SK-N-SH treated with all-trans-retinoic acid at 6 μM for 48 hours (cell line): ENCODE measurements around the gene EPN2.

Experiments used
- ATAC-seq: fragments of 200-7000 bp; cut with Tn5 transposase; 3 replicates; pipeline ENCODE4 v1.9.1; 2020; ENCODE audit warnings: mild to moderate bottlenecking, moderate library complexity
- ARNTL ChIP-seq: fragments of 450-650 bp; formaldehyde crosslinking; IDR thresholded peaks from 2 replicates; pipeline ENCODE4 v1.5.0; 2020; ENCODE audit warnings: low read depth, mild to moderate bottlenecking, moderate library complexity, borderline replicate concordance
- BACH2 ChIP-seq: fragments of 250-450 bp; sonication (Bioruptor Pico); IDR thresholded peaks from 2 replicates; pipeline ENCODE4 v1.9.0; 2021; ENCODE audit warnings: mild to moderate bottlenecking, borderline replicate concordance
- ESRRG ChIP-seq: fragments of 250-450 bp; sonication (Bioruptor Pico); IDR thresholded peaks from 2 replicates; pipeline ENCODE4 v1.6.1; 2021; ENCODE audit warnings: mild to moderate bottlenecking
- ISL1 ChIP-seq: fragments of 250-450 bp; sonication (Bioruptor Pico); IDR thresholded peaks from 2 replicates; pipeline ENCODE4 v2.1.2; 2022; ENCODE audit warnings: mild to moderate bottlenecking, moderate library complexity
- OSR1 ChIP-seq: fragments of 250-450 bp; sonication (Bioruptor Pico); IDR thresholded peaks from 2 replicates; pipeline ENCODE4 v1.8.0; 2022; ENCODE audit warnings: moderate library complexity, mild to moderate bottlenecking, inconsistent platforms
- PATZ1 ChIP-seq: fragments of 250-450 bp; sonication (Bioruptor Pico); IDR thresholded peaks from 2 replicates; pipeline ENCODE4 v1.8.0; 2020; ENCODE audit warnings: mild to moderate bottlenecking, moderate library complexity, borderline replicate concordance
- PPARA ChIP-seq: fragments of 250-450 bp; sonication (Bioruptor Pico); IDR thresholded peaks from 2 replicates; pipeline ENCODE4 v1.5.0; 2020; ENCODE audit warnings: mild to moderate bottlenecking, borderline replicate concordance
- RARB ChIP-seq: fragments of 250-450 bp; sonication (Bioruptor Pico); IDR thresholded peaks from 2 replicates; pipeline ENCODE4 v1.8.0; 2021; ENCODE audit warnings: mild to moderate bottlenecking, moderate library complexity
- TCF4 ChIP-seq: fragments of 250-450 bp; sonication (Bioruptor Pico); IDR thresholded peaks from 2 replicates; pipeline ENCODE4 v1.8.0; 2021; ENCODE audit warnings: mild to moderate bottlenecking, moderate library complexity, borderline replicate concordance
- TOX ChIP-seq: fragments of 250-450 bp; sonication (Bioruptor Pico); IDR thresholded peaks from 2 replicates; pipeline ENCODE4 v1.8.0; 2021; ENCODE audit warnings: mild to moderate bottlenecking, moderate library complexity, borderline replicate concordance
- ZC3H10 ChIP-seq: fragments of 250-450 bp; sonication (Bioruptor Pico); IDR thresholded peaks from 2 replicates; pipeline ENCODE4 v1.5.1; 2021; ENCODE audit warnings: mild to moderate bottlenecking, moderate library complexity
- ZFP3 ChIP-seq: fragments of 250-450 bp; sonication (Bioruptor Pico); IDR thresholded peaks from 2 replicates; pipeline ENCODE4 v1.5.0; 2020; ENCODE audit warnings: mild to moderate bottlenecking, moderate library complexity
- ZFP30 ChIP-seq: fragments of 450-650 bp; formaldehyde crosslinking; IDR thresholded peaks from 2 replicates; pipeline ENCODE4 v1.5.0; 2022; ENCODE audit warnings: mild to moderate bottlenecking, moderate library complexity
- ZNF565 ChIP-seq: fragments of 450-650 bp; formaldehyde crosslinking; conservative IDR thresholded peaks from 2 replicates; pipeline ENCODE4 v1.5.0; 2020; ENCODE audit warnings: low read depth, mild to moderate bottlenecking, moderate library complexity
- ZNF70 ChIP-seq: fragments of 450-650 bp; formaldehyde crosslinking; IDR thresholded peaks from 2 replicates; pipeline ENCODE4 v1.5.0; 2020; ENCODE audit warnings: mild to moderate bottlenecking, moderate library complexity
- ZNF8 ChIP-seq: fragments of 450-650 bp; formaldehyde crosslinking; IDR thresholded peaks from 2 replicates; pipeline ENCODE4 v1.5.0; 2020; ENCODE audit warnings: mild to moderate bottlenecking, moderate library complexity
- TF ChIP-seq, protein P1 (sequence below): fragments of 250-450 bp; sonication (Bioruptor Pico); IDR thresholded peaks from 2 replicates; pipeline ENCODE4 v1.5.1; 2021; ENCODE audit warnings: mild to moderate bottlenecking, moderate library complexity
- TF ChIP-seq, protein P2 (sequence below): fragments of 250-450 bp; sonication (Bioruptor Pico); IDR thresholded peaks from 2 replicates; pipeline ENCODE4 v1.5.0; 2020; ENCODE audit warnings: mild to moderate bottlenecking, moderate library complexity

Gene EPN2

DNA sequence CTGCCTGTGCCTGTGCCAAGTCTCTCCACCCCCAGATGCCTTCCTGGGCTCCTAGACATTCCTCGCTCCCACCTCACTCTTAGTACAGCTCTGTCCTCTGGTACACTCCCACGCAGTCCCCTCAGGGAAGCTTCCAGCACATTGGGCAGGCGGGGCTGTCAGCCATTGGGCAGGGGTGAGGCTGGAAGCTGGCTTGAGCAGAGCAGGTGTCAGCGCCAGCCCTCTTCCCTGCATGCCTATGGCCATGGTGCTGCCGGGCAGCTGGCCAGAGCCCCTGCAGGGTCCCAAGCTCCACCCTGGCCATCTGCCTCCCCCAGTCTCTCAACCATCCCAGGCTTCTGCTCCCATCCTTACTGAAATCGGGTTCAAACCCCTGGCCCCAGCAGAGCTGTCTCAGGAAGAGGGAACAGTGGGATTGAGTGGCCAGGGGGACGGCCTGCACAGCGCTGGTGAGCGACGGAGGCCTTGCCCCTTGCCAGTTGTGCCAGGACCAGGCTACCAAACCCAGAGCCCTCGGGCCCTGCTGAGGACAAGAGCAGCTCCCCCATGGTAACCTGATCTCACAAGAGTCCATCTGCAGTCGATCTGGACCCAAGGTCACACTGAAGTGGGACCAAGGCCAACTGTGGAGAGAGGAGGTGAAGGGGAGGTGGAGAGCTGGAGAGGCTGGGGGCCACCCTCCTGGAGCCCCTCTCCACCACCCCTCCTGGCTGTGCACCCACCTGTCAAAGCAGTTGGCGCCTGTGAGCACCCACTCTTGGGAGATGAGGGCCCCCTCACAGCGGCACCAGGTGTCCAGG lies 127.7 kb downstream of the EPN2 start:
- no peak for TF ChIP-seq BACH2 (CRISPR knock-in tag)
- no peak for TF ChIP-seq ZFP3 (CRISPR knock-in tag)
- no peak for TF ChIP-seq OSR1 (CRISPR knock-in tag)
- TF ChIP-seq, protein P1, sequence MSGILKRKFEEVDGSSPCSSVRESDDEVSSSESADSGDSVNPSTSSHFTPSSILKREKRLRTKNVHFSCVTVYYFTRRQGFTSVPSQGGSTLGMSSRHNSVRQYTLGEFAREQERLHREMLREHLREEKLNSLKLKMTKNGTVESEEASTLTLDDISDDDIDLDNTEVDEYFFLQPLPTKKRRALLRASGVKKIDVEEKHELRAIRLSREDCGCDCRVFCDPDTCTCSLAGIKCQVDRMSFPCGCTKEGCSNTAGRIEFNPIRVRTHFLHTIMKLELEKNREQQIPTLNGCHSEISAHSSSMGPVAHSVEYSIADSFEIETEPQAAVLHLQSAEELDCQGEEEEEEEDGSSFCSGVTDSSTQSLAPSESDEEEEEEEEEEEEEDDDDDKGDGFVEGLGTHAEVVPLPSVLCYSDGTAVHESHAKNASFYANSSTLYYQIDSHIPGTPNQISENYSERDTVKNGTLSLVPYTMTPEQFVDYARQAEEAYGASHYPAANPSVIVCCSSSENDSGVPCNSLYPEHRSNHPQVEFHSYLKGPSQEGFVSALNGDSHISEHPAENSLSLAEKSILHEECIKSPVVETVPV (CRISPR knock-in tag): no peak
- TF ChIP-seq, protein P2, sequence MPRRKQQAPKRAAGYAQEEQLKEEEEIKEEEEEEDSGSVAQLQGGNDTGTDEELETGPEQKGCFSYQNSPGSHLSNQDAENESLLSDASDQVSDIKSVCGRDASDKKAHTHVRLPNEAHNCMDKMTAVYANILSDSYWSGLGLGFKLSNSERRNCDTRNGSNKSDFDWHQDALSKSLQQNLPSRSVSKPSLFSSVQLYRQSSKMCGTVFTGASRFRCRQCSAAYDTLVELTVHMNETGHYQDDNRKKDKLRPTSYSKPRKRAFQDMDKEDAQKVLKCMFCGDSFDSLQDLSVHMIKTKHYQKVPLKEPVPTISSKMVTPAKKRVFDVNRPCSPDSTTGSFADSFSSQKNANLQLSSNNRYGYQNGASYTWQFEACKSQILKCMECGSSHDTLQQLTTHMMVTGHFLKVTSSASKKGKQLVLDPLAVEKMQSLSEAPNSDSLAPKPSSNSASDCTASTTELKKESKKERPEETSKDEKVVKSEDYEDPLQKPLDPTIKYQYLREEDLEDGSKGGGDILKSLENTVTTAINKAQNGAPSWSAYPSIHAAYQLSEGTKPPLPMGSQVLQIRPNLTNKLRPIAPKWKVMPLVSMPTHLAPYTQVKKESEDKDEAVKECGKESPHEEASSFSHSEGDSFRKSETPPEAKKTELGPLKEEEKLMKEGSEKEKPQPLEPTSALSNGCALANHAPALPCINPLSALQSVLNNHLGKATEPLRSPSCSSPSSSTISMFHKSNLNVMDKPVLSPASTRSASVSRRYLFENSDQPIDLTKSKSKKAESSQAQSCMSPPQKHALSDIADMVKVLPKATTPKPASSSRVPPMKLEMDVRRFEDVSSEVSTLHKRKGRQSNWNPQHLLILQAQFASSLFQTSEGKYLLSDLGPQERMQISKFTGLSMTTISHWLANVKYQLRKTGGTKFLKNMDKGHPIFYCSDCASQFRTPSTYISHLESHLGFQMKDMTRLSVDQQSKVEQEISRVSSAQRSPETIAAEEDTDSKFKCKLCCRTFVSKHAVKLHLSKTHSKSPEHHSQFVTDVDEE (CRISPR knock-in tag): no peak
- TF ChIP-seq PATZ1 (CRISPR knock-in tag): no peak
- TF ChIP-seq TCF4 (CRISPR knock-in tag): no peak
- no peak for TF ChIP-seq ZFP30 (CRISPR knock-in tag)
- no peak for ATAC-seq

DNA sequence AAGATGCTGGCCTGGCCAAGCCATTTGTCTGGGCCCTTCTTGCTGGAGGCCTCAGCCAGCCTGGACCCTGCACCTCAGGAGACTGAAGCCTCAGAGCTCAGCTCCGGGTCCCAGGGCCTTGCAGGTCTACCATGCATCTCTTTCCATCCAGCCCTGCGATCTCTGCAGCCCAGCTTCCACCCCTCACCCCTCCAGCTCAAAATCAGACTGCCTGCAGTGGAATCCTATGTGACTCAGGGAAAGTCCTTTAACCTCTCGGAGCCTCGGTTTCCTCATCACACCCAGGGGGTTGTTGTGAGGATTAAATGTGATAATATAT lies 128.3 kb downstream of the EPN2 start:
- ATAC-seq: no peak
- no peak for TF ChIP-seq RARB (CRISPR knock-in tag)
- TF ChIP-seq, protein P2 (CRISPR knock-in tag): no peak
- no peak for TF ChIP-seq ZFP30 (CRISPR knock-in tag)
- no peak for TF ChIP-seq ZNF70
- TF ChIP-seq ZC3H10: no peak
- TF ChIP-seq ESRRG (CRISPR knock-in tag): no peak
- TF ChIP-seq, all 23 proteins: peak for 0

- ATAC-seq: no peak
- TF ChIP-seq ZFP3 (CRISPR knock-in tag) (peak; percentile 96), ZC3H10 (no peak)
Measured at GRCh38 chr17:19365833-19366636, 128.9 kb downstream of the EPN2 start.

GRCh38 chr17:19366637-19366972 lies 129.4 kb downstream of the EPN2 start:
- no peak for TF ChIP-seq ZNF8
- no peak for TF ChIP-seq TOX
- no peak for TF ChIP-seq ZNF565
- no peak for TF ChIP-seq PPARA
- no peak for TF ChIP-seq ESRRG (CRISPR knock-in tag)
- no peak for TF ChIP-seq TCF4 (CRISPR knock-in tag)
- no peak for TF ChIP-seq ISL1 (CRISPR knock-in tag)
- no peak for TF ChIP-seq ARNTL (CRISPR knock-in tag)
- TF ChIP-seq ZFP30 (CRISPR knock-in tag): no peak
- ATAC-seq: no peak
